GM18498 (cell line): ENCODE results near the gene CCDC9B.

ENCODE experiments used
- ATAC-seq: cut with Tn5 transposase; IDR thresholded peaks from one replicate; pipeline ENCODE4 v1.9.1; 2021; ENCODE audit warnings: mild to moderate bottlenecking, moderate library complexity; ENCODE audit not compliant: unreplicated experiment

Gene CCDC9B

DNA sequence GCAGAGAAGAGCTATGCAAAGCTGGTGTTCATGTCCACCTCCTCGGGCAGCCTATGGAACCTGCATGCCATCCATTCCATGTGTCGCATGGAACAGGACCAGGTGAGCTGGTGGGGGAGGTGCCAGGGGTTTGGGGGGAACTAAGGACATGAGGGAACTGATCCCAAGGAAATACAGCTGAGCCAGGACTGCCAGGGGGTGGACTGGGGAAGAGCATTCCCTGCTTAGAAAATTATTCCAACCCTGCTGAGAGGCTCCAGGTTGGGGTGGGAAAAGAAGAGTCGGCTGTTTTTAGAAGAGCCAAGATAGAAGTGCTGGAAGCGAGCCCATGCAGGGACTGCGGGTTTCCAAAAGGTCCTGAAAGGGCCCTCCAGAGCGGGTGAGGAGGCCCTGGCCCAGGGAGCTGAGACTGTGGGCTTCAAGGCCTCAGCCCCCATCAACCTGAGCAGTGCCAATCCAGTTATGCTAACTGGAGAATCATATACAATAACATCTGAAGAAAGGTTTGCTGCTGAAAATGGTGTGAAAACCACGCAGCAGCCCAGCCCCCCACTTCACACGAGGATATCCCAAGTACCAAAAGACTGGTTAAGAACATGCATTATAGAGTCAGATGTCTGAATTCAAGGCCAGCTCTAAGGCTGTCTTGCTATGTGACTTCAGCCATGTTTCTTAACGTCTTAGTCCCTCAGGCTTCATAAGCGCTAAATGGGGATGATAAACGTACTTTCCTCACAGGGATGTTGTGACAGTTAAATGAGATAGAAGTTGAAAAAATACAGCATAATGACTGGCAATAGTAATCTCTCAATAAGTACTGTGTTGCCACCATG, 25.1 kb upstream of the CCDC9B start:
- no peak for ATAC-seq

DNA sequence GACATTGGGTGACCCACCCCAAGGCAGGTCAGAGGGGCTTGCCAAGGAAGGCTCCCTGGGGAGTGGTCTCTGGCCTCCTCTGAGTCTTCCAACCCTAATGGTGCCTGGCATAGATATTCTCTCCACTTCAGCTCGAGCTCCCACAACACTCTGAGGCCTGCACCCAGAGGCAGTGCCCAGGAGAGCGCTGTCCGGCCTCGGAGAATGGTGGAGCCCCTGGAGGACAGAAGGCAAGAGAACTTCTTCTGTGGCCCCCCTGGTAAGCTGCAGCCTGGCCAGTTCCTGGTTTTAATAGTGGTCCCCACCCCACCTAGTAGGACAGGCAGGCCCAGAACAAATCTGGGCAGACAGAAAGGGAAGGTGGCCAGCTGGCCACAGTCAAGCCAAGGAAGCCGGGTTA, 24.3 kb upstream of the CCDC9B start:
- no peak for ATAC-seq

- no peak for ATAC-seq
Observed at GRCh38 chr15:40364251-40364650, 23.5 kb upstream of the CCDC9B start.

DNA sequence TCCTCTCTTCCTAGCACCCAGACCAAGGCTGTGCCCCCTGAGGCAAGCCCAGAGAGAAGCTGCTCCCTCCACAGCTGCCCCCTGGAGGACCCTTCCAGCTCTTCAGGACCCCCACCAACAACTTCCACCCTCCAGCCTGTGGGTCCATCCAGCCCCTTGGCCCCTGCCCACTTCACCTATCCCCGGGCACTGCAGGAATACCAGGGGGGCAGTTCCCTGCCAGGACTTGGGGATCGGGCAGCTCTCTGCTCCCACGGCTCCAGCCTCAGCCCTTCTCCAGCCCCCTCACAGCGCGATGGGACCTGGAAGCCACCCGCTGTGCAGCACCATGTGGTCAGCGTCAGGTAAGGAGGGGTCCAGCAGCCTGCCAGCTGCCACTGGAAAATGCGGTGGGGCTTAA, 22.9 kb upstream of the CCDC9B start:
- ATAC-seq, result no peak

- ATAC-seq, result no peak
Observed at GRCh38 chr15:40361640-40362039, 20.9 kb upstream of the CCDC9B start.

- no peak for ATAC-seq
Observed at GRCh38 chr15:40360015-40360414, 19.3 kb upstream of the CCDC9B start.

- peak; percentile 18 for ATAC-seq
Observed at GRCh38 chr15:40358471-40359353, 18.0 kb upstream of the CCDC9B start.

DNA sequence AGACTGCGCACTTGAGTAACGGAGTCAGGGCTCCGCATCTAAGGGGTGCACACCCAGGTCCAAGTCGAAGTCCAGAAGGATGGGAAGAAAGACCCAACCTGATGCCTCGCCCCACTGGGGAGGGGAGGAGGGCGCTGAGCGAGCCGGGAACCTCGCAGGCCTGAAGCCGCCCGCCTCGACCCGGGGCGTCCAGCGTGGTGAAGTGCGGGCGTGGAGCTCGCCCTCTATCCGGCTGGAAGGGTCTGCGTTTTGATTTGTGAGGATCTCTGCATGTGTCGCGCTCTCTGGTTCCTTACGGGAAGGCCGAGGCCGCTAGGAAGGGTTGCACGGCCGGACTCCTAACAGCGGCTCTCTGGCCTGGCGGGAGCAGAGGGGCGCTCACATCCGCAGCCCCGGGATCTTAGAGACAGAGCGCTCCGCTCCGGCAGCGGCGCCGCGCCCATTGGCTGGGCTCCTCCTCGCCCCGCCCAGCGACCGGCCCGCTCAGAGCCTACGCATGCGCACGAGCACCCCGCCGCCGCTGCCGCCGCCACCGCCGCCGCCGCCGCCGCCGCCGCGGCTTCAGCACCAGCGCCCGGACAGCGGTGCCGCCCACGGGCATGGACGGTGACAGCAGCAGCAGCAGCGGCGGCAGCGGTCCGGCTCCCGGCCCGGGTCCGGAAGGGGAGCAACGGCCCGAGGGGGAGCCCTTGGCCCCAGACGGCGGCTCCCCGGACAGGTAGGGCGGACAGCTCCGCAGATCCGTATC, 17.2 kb upstream of the CCDC9B start, which contains the start of gene DISP2:
Gene DISP2 (plus strand): TSS at position 497 of the 748 bp plus-strand sequence. CDS start 103 bp downstream, at position 600.
- ATAC-seq, result peak; percentile 75

- ATAC-seq, result no peak
Observed at GRCh38 chr15:40357246-40357645, 16.5 kb upstream of the CCDC9B start.

- no peak for ATAC-seq
Observed at GRCh38 chr15:40355976-40356585, 15.3 kb upstream of the CCDC9B start.

DNA sequence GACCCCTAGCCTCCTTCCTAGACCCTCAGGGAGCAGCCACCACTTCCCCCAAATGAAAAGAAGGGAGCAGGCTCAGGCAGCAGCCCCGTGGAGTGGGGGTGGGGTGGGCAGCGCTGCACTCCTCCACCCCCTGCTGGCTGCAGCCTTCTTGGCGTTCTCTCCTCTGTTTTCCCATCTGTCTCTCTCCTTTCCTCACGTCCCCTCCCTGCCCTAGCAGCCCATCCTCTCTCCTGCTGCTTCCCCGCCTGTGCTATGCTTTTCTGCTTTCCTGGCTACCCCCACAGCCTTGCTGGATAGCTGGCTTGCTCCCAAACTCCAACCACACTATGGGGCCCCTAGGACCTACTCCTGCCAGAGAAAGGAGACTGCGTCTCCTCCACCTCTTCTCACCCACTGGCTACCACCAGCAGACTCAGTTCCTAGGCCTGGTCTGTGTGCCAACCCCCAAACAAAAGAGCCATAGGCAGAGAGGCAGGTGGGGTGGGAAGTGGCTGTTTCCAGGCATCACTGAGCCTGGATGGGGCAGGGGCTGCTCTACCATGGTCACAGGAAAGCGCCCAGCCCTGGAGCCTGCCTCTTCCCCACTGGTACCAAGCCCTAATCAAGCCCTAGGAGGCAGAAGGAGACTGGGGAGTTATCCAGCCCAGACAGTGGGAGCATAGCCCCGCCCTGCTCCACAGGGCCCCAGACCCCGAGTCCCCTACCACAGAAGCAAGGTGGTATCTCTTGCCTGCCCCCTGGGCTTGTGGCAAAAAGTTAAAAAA, 13.9 kb upstream of the CCDC9B start:
- ATAC-seq, result no peak

DNA sequence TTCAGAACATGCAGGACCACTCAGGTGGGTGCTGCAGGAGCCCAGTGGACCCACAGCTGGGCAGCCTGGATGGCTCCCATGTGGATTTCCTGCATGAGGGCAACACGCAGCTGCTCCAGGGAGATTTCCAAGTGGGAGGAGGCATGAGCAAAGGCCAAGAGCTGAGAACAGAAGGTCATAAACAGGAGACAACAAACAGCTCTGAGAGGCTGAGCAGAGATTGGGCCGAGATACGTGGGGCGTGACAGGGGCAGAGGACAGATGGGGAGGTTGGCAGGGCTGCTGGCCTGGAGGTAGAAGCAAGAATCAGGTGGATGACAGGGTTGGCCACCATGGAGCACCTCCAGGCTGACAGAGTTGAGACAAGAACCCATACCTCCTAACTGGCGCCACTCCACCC, 13.0 kb upstream of the CCDC9B start:
- no peak for ATAC-seq

DNA sequence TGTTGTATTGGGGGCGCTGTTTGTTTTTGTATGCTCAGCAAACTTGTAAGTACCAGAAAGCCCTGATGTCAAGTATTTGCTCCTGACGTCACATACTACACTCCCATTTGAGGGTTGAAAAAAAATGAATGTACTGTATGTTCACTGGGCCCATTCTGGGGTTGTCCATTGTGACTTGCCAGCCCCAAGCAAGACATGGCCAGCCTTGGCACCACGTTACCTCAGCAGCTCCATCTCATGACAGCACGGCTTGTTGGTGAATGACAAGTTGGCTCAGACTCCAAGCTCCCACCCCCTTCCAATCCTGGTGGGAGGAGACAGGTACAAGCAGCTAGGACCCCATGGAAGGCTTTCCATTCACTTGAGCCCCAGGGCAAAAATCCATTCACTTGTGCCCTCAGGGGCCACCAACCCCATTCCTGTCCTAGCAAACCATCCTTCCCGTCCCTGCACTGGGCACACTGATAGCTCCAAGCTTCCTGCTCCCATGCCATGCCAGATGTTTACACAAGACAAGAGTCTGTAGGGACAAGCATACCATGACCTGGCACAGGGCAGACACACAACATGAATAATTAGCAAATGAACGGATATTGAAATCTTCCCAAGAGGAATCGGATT, 11.7 kb upstream of the CCDC9B start:
- no peak for ATAC-seq

GRCh38 chr15:40349163-40349562, 8.4 kb upstream of the CCDC9B start:
- no peak for ATAC-seq

DNA sequence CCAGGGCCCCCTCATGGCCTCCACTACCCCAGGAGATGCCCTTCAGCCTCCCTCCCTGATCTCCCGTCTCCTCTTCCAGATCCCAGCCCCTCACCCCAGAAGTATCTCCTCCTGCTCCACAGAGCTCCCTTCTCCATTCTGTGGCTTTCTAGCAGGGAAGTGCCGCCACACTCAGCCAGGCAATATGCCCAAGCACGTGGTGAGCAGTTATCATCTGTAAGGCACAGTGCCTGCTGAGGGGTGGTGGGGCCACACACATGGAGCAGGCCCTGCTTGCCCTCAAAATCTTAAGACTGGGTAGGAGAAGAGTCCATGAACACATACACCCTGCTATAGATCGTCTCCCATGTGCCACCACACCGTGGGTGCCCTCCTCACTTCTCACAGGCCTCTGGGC, 7.7 kb upstream of the CCDC9B start:
- no peak for ATAC-seq

GRCh38 chr15:40347559-40348473, 7.1 kb upstream of the CCDC9B start:
- no peak for ATAC-seq

DNA sequence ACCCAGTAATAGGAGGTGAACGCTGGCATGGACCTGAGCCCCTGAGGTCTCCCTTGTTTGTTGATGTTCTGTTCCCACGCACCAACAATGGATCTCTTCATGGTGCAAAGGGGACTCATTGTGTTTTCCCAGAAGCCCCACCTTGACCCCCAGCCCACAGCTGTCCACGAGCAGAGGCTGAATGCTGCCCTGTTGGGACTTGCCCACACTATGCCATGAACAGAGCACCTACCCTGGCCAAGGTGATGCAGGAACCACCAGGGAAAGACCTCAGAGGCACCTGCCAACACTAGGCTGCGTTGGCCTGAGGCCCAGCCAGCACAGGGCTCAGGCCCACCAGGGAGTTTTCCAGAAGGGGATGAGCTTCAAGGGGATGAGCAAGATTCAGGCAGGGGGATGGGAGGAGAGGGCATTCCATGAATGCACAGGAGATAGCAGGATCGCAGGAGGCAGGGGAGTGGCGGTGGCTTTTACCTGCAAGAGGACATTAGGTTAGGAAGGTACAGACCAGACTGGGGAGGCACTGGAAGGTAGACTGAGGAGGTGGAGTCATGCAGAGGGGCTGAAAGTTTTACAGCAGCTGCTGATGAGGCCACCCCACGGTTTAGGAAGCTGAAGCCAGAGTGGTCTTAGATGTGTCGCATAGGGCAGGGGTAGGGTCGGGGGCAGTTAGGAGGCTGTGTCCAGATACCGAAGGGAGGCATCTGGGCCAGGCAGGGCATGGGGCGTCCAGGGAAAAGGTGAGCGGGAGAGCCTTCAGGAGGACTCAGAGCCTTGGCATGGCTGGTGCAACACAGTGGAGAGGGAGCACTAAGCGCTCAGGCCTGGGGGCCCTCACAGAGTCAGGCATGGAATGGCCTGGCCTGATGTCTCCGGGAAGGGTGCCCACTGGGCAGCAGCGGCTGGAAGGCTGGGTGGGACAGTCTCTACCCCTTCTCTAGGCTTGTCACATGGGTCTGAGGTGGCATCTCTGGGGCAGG, 6.1 kb upstream of the CCDC9B start:
- no peak for ATAC-seq
